Transverse colon (tissue), 4 donors: ENCODE results near the gene FAM131A. TPM values are rescaled to one million over a fixed set of nuclear protein-coding genes. Genes with fewer than 3 reads are reported as not detected.
A peak's percentile ranks its signal among the peaks of the same experiment; 100 is the strongest.

Source experiments
- DNase-seq: peaks from one replicate; pipeline ENCODE4 v3.0.0-alpha.2; 2019
- H3K27ac ChIP-seq, 4 donors: fragments of 200-600 bp; sonication (generic); 2 replicates each; pipeline ENCODE4 v1.5.1; 2016 to 2018; ENCODE audit warnings: inconsistent platforms in 4 of 4
- H3K27me3 ChIP-seq: fragments of 200-600 bp; sonication (generic); 2 replicates; pipeline ENCODE4 v1.5.1; 2017; ENCODE audit warnings: inconsistent platforms
- H3K36me3 ChIP-seq, 4 donors: fragments of 200-600 bp; sonication (generic); 2 replicates each; pipeline ENCODE4 v1.5.1; 2017 to 2019; ENCODE audit warnings: inconsistent platforms in 4 of 4
- H3K4me1 ChIP-seq, 4 donors: fragments of 200-600 bp; sonication (generic); 2 replicates each; pipeline ENCODE4 v1.5.1; 2017 to 2020; ENCODE audit warnings: inconsistent platforms in 4 of 4
- H3K4me3 ChIP-seq, 4 donors: fragments of 200-600 bp; sonication (generic); 1 replicate in 1 of 4; 2 replicates in 3 of 4; pipeline versions ENCODE4 v1.5.1 to v1.6.1; 2017 to 2019; ENCODE audit warnings: inconsistent platforms in 4 of 4
- H3K9me3 ChIP-seq, 2 donors: fragments of 200-600 bp; sonication (generic); 2 replicates each; pipeline ENCODE4 v1.5.1; 2017 to 2019; ENCODE audit warnings: inconsistent platforms in 2 of 2
- EP300 ChIP-seq: sonication (generic); formaldehyde crosslinking; IDR thresholded peaks from one replicate; pipeline ENCODE4 v1.6.1; 2017; ENCODE audit warnings: antibody characterized with exemption, low read depth
- POLR2A ChIP-seq: fragments of 450-650 bp; IDR thresholded peaks from one replicate; pipeline ENCODE4 v1.6.1; 2016; ENCODE audit warnings: antibody characterized with exemption, mild to moderate bottlenecking, moderate library complexity
- POLR2AphosphoS5 ChIP-seq, 3 donors: sonication (generic); formaldehyde crosslinking; IDR thresholded peaks; one replicate each; pipeline ENCODE4 v1.6.1; 2016; ENCODE audit warnings: antibody characterized with exemption in 3 of 3
- WGBS, 2 donors: methylation state at CpG; one replicate each; pipeline ENCODE4 v1.1.5; 2018; ENCODE audit warnings: low coverage in 1 of 2; 5-methylcytosine and 5-hydroxymethylcytosine counted together
- in situ Hi-C, 4 donors: fragments of 200-750 bp; cut with MboI; loops; one replicate each; pipeline versions ENCODE4 v1.15.0 to v1.15.1; 2017; ENCODE audit warnings: low sequenced_read_pairs in 3 of 4, low pct_ligation_motif_present in 1 of 4, low pct_unique_long_range_greater_than_20kb in 1 of 4
- intact Hi-C: fragments of 100-400 bp; cut with DNase I; formaldehyde crosslinking; loops from one replicate; pipeline ENCODE4 v1.15.1; 2023; ENCODE audit warnings: low total_unique reads
- total RNA-seq, 4 donors: library from RNA; depleted of rRNA; stranded (reverse); fragments of >200 nt; gene quantifications; one replicate each; pipeline ENCODE4 v1.1.0, GENCODE V29; 2016
- TF ChIP-seq, protein P1 (sequence below), 5 experiments: fragments of 200-600 bp in 3 of 5; fragments of 450-650 bp in 2 of 5; sonication (generic) in 3 of 5; IDR thresholded peaks; 1 replicate in 2 of 5; 2 replicates in 3 of 5; pipeline ENCODE4 v1.5.1; 2016 to 2017; ENCODE audit warnings: antibody characterized with exemption in 5 of 5, inconsistent platforms in 3 of 5, mild to moderate bottlenecking in 2 of 5, moderate library complexity in 1 of 5

Gene FAM131A
- total RNA-seq, 4 donors from 2014 or later: 18.5 to 41.1 (median 28.8) TPM

GRCh38 chr3:184361532-184361931 lies 24.1 kb downstream of the FAM131A start, which contains the start of the genes CLCN2 and POLR2H:
Gene CLCN2 (minus strand): TSS chr3:184361605. CDS start chr3:184361479, 126 bp downstream.
Gene POLR2H (plus strand): TSS chr3:184361710. CDS start chr3:184363493, 1,783 bp downstream.
- TF ChIP-seq POLR2A: peak; percentile 37
- no peak for TF ChIP-seq EP300
- TF ChIP-seq POLR2AphosphoS5 (IDR thresholded peaks at IDR 0.05): peak; percentile 31 to 82 (median 74)
- DNase-seq: peak; percentile 65
- intact Hi-C loops: loop anchor here (10.0 kb wide), 1 partner anchor 153 kb away; no protein-coding TSS in a partner anchor
- Histone ChIP-seq H3K9me3 (no peaks in the 10 kb centered on the region), H3K4me1 (peaks cover 7 to 38% (median 29%) of the 10 kb centered on the region in 4 donors), H3K4me3 (peak within 1 kb of the TSS; percentile 76 to 95 (median 90)), H3K36me3 (peaks cover 0 to 7% (median 3%) of the 10 kb centered on the region in 4 donors), H3K27ac (peak within 1 kb of the TSS; percentile 94 to 100 (median 97)), H3K27me3 (no peaks in the 10 kb centered on the region)
- WGBS, 2 donors: 4% methylated on average over 16 of the region's 56 CpGs; no CpG with 5 or more reads in 1 of the 2 donors
- in situ Hi-C loops: loop anchor here in 1 of 4 donors (25.0 kb wide), 1 partner anchor 426 kb away; no protein-coding TSS in a partner anchor

GRCh38 chr3:184361932-184362667 lies 24.7 kb downstream of the FAM131A start:
- intact Hi-C loops (loop anchor here (10.0 kb wide), 1 partner anchor 153 kb away; no protein-coding TSS in a partner anchor), in situ Hi-C loops (loop anchor here in 1 of 4 donors (25.0 kb wide), 1 partner anchor 425 kb away; no protein-coding TSS in a partner anchor)
- H3K4me1 ChIP-seq: peaks cover 7 to 38% (median 29%) of the 10 kb centered on the region in 4 donors
- peaks cover 0 to 7% (median 3%) of the 10 kb centered on the region in 4 donors for H3K36me3 ChIP-seq
- no peaks in the 10 kb centered on the region for H3K27me3 ChIP-seq
- WGBS, 2 donors: 0 to 1% methylated on average over 18 to 31 of the region's 38 CpGs
- H3K27ac ChIP-seq: peak overlapping the region; percentile 94 to 100 (median 97)
- peak; percentile 81 for DNase-seq
- TF ChIP-seq POLR2A: peak; percentile 82
- TF ChIP-seq POLR2AphosphoS5 (IDR thresholded peaks at IDR 0.05): peak; percentile 58 to 82 (median 75)
- TF ChIP-seq EP300: no peak
- TF ChIP-seq, protein P1, sequence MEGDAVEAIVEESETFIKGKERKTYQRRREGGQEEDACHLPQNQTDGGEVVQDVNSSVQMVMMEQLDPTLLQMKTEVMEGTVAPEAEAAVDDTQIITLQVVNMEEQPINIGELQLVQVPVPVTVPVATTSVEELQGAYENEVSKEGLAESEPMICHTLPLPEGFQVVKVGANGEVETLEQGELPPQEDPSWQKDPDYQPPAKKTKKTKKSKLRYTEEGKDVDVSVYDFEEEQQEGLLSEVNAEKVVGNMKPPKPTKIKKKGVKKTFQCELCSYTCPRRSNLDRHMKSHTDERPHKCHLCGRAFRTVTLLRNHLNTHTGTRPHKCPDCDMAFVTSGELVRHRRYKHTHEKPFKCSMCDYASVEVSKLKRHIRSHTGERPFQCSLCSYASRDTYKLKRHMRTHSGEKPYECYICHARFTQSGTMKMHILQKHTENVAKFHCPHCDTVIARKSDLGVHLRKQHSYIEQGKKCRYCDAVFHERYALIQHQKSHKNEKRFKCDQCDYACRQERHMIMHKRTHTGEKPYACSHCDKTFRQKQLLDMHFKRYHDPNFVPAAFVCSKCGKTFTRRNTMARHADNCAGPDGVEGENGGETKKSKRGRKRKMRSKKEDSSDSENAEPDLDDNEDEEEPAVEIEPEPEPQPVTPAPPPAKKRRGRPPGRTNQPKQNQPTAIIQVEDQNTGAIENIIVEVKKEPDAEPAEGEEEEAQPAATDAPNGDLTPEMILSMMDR (IDR thresholded peaks at IDR 0.05): no peak
- H3K9me3 ChIP-seq: no peaks in the 10 kb centered on the region
- peak overlapping the region; percentile 44 to 95 (median 86) for H3K4me3 ChIP-seq

DNA sequence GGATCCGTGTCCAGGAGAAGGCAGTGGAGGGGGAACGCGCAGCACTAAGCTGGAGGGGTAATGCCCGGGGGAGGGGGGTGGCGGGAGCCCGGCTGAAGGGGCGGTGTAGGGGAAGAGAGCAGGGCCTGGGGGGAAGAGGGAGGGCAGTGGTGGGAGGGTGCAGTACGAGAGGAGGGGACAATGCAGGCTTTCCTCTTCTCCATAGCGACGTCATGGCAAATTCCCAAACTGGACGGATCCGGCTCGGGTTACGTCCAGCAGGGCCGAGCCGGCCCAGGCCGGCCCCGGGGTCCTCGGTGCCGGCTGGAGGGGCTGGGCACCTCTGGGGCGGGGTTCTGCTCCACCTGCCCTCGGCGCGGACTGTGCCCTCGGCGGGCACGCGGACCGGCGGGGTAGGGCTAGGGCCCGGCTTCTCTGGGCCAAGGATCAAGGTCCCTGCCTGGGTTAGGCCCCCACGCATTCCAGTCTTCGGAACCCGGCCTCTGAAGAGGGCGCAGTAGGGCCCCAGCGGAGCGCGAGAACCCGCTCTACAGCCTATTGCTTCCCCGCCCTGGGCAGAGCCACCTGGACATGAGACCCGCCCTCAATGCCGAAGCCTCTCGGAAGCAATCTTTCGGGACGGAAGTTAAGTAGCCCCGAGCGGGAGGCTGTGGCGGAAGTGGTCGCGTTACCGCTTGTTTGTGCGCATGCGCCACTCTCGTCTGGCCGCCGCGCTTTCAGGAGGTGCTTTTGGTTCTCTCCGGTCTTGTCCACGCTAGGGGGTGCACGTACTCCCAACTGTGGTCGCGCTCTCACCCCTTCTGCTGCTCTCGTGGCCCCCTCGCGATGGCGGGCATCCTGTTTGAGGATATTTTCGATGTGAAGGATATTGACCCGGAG lies 25.5 kb downstream of the FAM131A start:
- H3K36me3 ChIP-seq: peaks cover 0 to 6% (median 1%) of the 10 kb centered on the region in 4 donors
- intact Hi-C loops (loop anchor here (10.0 kb wide), 1 partner anchor 152 kb away; no protein-coding TSS in a partner anchor), in situ Hi-C loops (loop anchor here in 1 of 4 donors (25.0 kb wide), 1 partner anchor 424 kb away; no protein-coding TSS in a partner anchor)
- H3K4me1 ChIP-seq: peaks cover 7 to 38% (median 29%) of the 10 kb centered on the region in 4 donors
- H3K27ac ChIP-seq: peak overlapping the region; percentile 94 to 100 (median 97)
- H3K27me3 ChIP-seq: no peaks in the 10 kb centered on the region
- H3K9me3 ChIP-seq: no peaks in the 10 kb centered on the region
- H3K4me3 ChIP-seq: peak overlapping the region; percentile 44 to 95 (median 86)
- DNase-seq: peak; percentile 98
- TF ChIP-seq POLR2A: peak; percentile 80
- peak; percentile 66 for TF ChIP-seq EP300
- TF ChIP-seq, protein P1 (IDR thresholded peaks at IDR 0.05): peak; percentile 38 to 68 (median 47)
- peak; percentile 76 to 93 (median 79) for TF ChIP-seq POLR2AphosphoS5 (IDR thresholded peaks at IDR 0.05)
- WGBS, 2 donors: 0% methylated on average over 6 to 62 of the region's 68 CpGs

DNA sequence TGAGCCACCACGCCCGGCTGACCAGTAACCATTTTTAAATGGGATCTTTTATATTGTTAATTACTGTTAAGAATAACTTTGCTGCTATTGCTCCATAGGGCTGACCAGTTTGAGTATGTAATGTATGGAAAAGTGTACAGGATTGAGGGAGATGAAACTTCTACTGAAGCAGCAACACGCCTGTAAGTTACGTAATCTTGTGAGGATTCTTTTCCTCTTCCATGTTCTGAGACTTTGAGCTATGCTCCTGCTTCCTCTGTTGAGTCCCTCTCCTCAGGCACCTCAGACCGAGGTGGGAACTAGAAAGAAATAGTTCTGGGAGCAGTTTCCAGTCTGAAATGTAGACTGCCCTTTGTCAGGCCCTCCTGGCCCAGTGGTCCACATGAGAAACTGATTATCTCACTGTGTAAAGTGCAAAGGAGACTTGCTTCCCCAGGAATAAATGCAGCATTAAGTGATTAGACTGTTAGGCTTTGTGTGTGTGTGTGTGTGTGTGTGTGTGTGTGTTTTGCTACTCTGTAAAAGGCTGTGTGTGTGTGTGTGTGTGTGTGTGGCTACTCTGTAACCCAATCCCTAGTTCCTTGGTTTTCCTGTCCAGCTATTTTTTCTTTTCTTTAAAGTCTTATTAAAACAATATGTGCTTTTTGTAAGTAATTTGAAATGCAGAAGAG lies 29.4 kb downstream of the FAM131A start:
- TF ChIP-seq POLR2A (no peak), EP300 (no peak), POLR2AphosphoS5 (IDR thresholded peaks at IDR 0.05) (no peak)
- TF ChIP-seq, protein P1 (IDR thresholded peaks at IDR 0.05): no peak
- Histone ChIP-seq H3K36me3 (peaks cover 0 to 10% (median 3%) of the 10 kb centered on the region in 4 donors), H3K4me3 (no peak overlapping the region), H3K4me1 (peaks cover 0 to 26% (median 15%) of the 10 kb centered on the region in 4 donors), H3K27ac (no peak overlapping the region), H3K9me3 (no peaks in the 10 kb centered on the region), H3K27me3 (no peaks in the 10 kb centered on the region)
- in situ Hi-C loops: loop anchor here in 1 of 4 donors (25.0 kb wide), 1 partner anchor 421 kb away; no protein-coding TSS in a partner anchor
- intact Hi-C loops: loop anchor here (10.0 kb wide), 1 partner anchor 148 kb away; no protein-coding TSS in a partner anchor
- DNase-seq: no peak
- WGBS, 2 donors: 69 to 87% methylated on average over 3 to 5 of the region's 5 CpGs
